GM23248 (cell line): ENCODE results near the gene CAMKMT. TPM values are rescaled to one million over a fixed set of nuclear protein-coding genes. Genes with fewer than 3 reads are reported as not detected.

Experiments used
- DNase-seq: peaks from one replicate; pipeline ENCODE4 v3.0.0-alpha.2; 2015
- H2AFZ ChIP-seq: fragments of 200-600 bp; sonication (generic); 2 replicates; pipeline ENCODE4 v1.6.1; 2016; ENCODE audit warnings: antibody characterized with exemption
- H3F3A ChIP-seq: fragments of 200-600 bp; sonication (generic); 2 replicates; pipeline ENCODE4 v1.6.1; 2016; ENCODE audit warnings: mild to moderate bottlenecking, antibody characterized with exemption, mixed run types; ENCODE audit not compliant: insufficient read depth
- H3K27ac ChIP-seq: fragments of 200-600 bp; sonication (generic); 2 replicates; pipeline ENCODE4 v1.5.1; 2016; ENCODE audit warnings: mild to moderate bottlenecking
- H3K27me3 ChIP-seq: fragments of 200-600 bp; sonication (generic); replicated peaks from 2 replicates; pipeline ENCODE4 v1.6.1; 2016; ENCODE audit warnings: mild to moderate bottlenecking; ENCODE audit not compliant: insufficient read depth
- H3K36me3 ChIP-seq: fragments of 200-600 bp; sonication (generic); 2 replicates; pipeline ENCODE4 v1.6.1; 2016; ENCODE audit warnings: low read depth, mild to moderate bottlenecking
- H3K4me1 ChIP-seq: fragments of 200-600 bp; sonication (generic); 2 replicates; pipeline ENCODE4 v1.6.1; 2016; ENCODE audit warnings: mild to moderate bottlenecking; ENCODE audit not compliant: insufficient read depth
- H3K4me2 ChIP-seq: fragments of 200-600 bp; sonication (generic); one replicate; pipeline ENCODE4 v1.6.1; 2016; ENCODE audit warnings: mild to moderate bottlenecking; ENCODE audit not compliant: unreplicated experiment
- H3K4me3 ChIP-seq: fragments of 200-600 bp; sonication (generic); 2 replicates; pipeline ENCODE4 v1.5.1; 2016; ENCODE audit warnings: mild to moderate bottlenecking
- H3K79me2 ChIP-seq: fragments of 200-600 bp; sonication (generic); 2 replicates; pipeline ENCODE4 v1.6.1; 2016; ENCODE audit warnings: mild to moderate bottlenecking; ENCODE audit not compliant: insufficient read depth
- H3K9ac ChIP-seq: fragments of 200-600 bp; sonication (generic); 2 replicates; pipeline ENCODE4 v1.6.1; 2016; ENCODE audit warnings: mild to moderate bottlenecking
- H3K9me2 ChIP-seq: fragments of 200-600 bp; sonication (generic); 2 replicates; pipeline ENCODE4 v1.6.1; 2016; ENCODE audit warnings: mixed run types, mild to moderate bottlenecking, moderate library complexity; ENCODE audit not compliant: insufficient read depth
- H3K9me3 ChIP-seq: fragments of 200-600 bp; sonication (generic); one replicate; pipeline ENCODE4 v1.6.1; 2017; ENCODE audit warnings: low read depth
- H4K20me1 ChIP-seq: fragments of 200-600 bp; sonication (generic); 2 replicates; pipeline ENCODE4 v1.6.0; 2016; ENCODE audit not compliant: insufficient read depth
- EZH2 ChIP-seq: fragments of 200-600 bp; sonication (generic); IDR thresholded peaks from 2 replicates; pipeline ENCODE4 v1.6.1; 2018; ENCODE audit warnings: antibody characterized with exemption, mild to moderate bottlenecking; ENCODE audit not compliant: insufficient read depth, poor library complexity, severe bottlenecking
- EZH2phosphoT487 ChIP-seq: fragments of 200-600 bp; sonication (generic); IDR thresholded peaks from 2 replicates; pipeline ENCODE4 v1.6.1; 2018; ENCODE audit warnings: antibody characterized with exemption, moderate library complexity, mild to moderate bottlenecking, low read depth; ENCODE audit not compliant: insufficient read depth
- WGBS, 2 experiments: methylation state at CpG; one replicate each; pipeline ENCODE4 v1.1.6; 2015 to 2017; ENCODE audit warnings: low lambda C conversion rate in 2 of 2, low coverage in 1 of 2; ENCODE audit errors: missing lambda C conversion rate in 2 of 2; 5-methylcytosine and 5-hydroxymethylcytosine counted together
- in situ Hi-C: fragments of 300-500 bp; cut with MboI; formaldehyde crosslinking; loops from 2 replicates; pipeline ENCODE4 v1.15.0; 2020
- polyA plus RNA-seq: library from polyadenylated mRNA; unstranded; fragments of >200 nt; fragmentation: Nextera tagmentation; extraction: Ambion mirVana; gene quantifications from 2 replicates; pipeline ENCODE4 v1.2.1, GENCODE V29; 2016
- total RNA-seq: library from RNA; depleted of rRNA; stranded (reverse); fragments of >200 nt; shearing (Covaris generic); gene quantifications from 2 replicates; pipeline ENCODE4 v1.2.3, GENCODE V29; 2014

Gene CAMKMT
- total and polyA plus RNA-seq, 2 experiments from 2014 or later, result 3.1 to 6.9 TPM

DNA sequence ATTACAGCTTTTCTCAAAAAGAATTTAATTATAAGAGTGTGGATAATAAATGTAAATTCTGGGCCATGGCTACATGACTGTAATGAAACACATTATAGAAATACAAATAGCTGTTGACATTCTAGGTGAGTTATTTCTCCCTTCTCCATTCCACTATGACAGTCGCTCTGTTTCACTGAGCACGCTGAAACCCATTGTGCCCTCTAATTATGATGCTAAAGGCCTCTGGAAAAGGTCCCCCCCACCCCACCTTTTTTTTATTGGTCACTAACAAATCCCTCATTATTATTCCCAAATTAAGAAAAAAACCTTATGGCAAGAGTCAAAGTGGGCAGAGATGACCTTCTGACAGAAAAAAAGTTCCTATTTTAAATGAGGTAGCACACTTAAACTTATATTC, 294.7 kb downstream of the CAMKMT start:
- no peak overlapping the region for H3K9ac ChIP-seq
- H2AFZ ChIP-seq, result no peak overlapping the region
- H3K4me3 ChIP-seq, result no peak overlapping the region
- no peaks in the 10 kb centered on the region for H3K36me3 ChIP-seq
- H4K20me1 ChIP-seq, result no peaks in the 10 kb centered on the region
- TF ChIP-seq EZH2phosphoT487, result no peak
- no peak for TF ChIP-seq EZH2
- H3K27me3 ChIP-seq, result no peaks in the 10 kb centered on the region
- no peaks in the 10 kb centered on the region for H3K79me2 ChIP-seq
- in situ Hi-C loops, result no loop called here
- no peak overlapping the region for H3K4me2 ChIP-seq
- no peak overlapping the region for H3K27ac ChIP-seq
- DNase-seq, result no peak
- no peaks in the 10 kb centered on the region for H3K9me2 ChIP-seq
- H3F3A ChIP-seq, result no peaks in the 10 kb centered on the region
- 81 to 91% methylated on average over 2 of the region's 2 CpGs for WGBS, 2 experiments
- no peaks in the 10 kb centered on the region for H3K4me1 ChIP-seq
- H3K9me3 ChIP-seq, result no peaks in the 10 kb centered on the region

DNA sequence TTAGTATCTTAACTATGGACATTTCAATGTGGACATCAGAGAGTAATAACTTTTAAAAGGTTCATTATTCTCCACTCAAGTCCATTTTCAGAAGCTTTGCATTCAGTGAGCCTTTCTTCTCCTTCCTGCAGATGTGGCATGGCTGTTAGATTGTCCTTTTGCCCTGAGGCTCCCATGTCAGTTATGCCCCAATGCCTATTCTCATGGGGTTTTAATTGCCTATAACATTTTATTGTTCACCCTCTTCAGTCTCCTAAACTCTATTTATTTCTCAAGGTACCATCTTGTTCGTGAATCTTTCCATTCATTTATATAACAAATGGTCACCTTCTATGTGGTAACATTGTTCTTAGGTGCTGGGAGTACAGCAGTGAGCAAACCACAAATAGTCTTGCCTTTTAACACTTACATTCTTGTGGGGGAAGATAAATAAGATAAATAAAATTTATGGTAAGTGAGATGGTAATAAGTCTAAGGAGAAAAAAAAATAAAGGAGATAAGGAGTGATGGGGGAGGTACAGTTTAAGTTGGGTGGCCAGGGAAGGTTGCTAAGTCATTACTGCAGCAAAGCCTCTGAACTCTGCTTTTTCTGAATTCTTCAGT, 301.8 kb downstream of the CAMKMT start:
- TF ChIP-seq EZH2phosphoT487, result no peak
- no peak for TF ChIP-seq EZH2
- WGBS, 2 experiments, result 65 to 67% methylated on average over 1 of the region's 1 CpG
- no peak overlapping the region for H3K9ac ChIP-seq
- H3K27ac ChIP-seq, result no peak overlapping the region
- H3K4me3 ChIP-seq, result no peak overlapping the region
- no peaks in the 10 kb centered on the region for H3K36me3 ChIP-seq
- no peak for DNase-seq
- no peaks in the 10 kb centered on the region for H3K27me3 ChIP-seq
- in situ Hi-C loops, result no loop called here
- H3K9me3 ChIP-seq, result no peaks in the 10 kb centered on the region
- no peaks in the 10 kb centered on the region for H3K79me2 ChIP-seq
- H2AFZ ChIP-seq, result no peak overlapping the region
- no peaks in the 10 kb centered on the region for H3K4me1 ChIP-seq
- H3K9me2 ChIP-seq, result no peaks in the 10 kb centered on the region
- no peaks in the 10 kb centered on the region for H3F3A ChIP-seq
- no peaks in the 10 kb centered on the region for H4K20me1 ChIP-seq
- no peak overlapping the region for H3K4me2 ChIP-seq

DNA sequence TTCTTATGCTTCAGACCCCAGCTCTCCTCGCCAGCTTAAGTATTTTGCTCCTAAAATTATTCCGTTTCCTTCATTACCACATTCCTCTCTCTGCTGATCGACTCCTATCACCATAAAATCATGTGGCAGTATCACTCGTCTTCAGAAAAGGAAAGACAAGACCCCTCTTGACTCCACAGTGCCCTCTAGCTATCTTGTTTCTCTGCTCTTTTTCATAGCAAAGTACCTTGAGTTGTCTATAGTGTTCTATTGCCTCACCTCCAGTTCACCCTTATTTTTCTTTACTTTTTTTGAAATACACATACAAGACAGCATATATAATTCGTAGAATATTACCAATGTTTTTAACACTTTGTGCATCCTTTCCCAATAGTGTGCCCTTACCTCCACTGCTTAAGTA, 306.6 kb downstream of the CAMKMT start:
- Histone ChIP-seq H3K9ac (no peak overlapping the region), H3K4me1 (no peaks in the 10 kb centered on the region), H3K27ac (no peak overlapping the region), H3K36me3 (no peaks in the 10 kb centered on the region), H3K9me3 (no peaks in the 10 kb centered on the region), H3K9me2 (no peaks in the 10 kb centered on the region), H3K27me3 (no peaks in the 10 kb centered on the region), H4K20me1 (no peaks in the 10 kb centered on the region), H3F3A (no peaks in the 10 kb centered on the region), H3K79me2 (no peaks in the 10 kb centered on the region), H3K4me2 (no peak overlapping the region), H3K4me3 (no peak overlapping the region), H2AFZ (no peak overlapping the region)
- in situ Hi-C loops, result no loop called here
- 69 to 70% methylated on average over 5 of the region's 5 CpGs for WGBS, 2 experiments
- no peak for DNase-seq
- no peak for TF ChIP-seq EZH2
- no peak for TF ChIP-seq EZH2phosphoT487

DNA sequence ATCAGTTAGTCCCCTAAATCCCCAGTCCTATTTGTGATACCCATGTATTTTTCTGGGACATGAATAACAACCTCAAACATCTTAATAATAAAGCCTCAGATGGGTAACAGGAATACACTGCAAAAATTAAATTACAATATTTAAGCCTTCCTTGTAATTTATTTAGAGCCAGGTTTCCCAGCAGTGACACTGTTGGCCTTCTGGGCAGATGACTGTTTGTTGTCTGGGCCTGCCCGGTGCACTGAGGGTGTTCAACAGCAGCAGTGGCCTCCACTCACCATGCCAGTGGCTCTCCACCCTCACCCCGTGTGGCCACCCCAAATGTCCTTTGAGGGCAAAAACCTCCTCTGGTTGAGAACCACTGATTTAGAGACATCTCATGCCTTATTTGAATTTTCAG, 309.5 kb downstream of the CAMKMT start:
- Histone ChIP-seq H3K79me2 (no peaks in the 10 kb centered on the region), H3K9me2 (no peaks in the 10 kb centered on the region), H3K9ac (no peak overlapping the region), H3K4me3 (no peak overlapping the region), H3K9me3 (no peaks in the 10 kb centered on the region), H4K20me1 (no peaks in the 10 kb centered on the region; the same call in 1 of the 2 replicates), H3K27me3 (no peaks in the 10 kb centered on the region), H2AFZ (no peak overlapping the region), H3F3A (no peaks in the 10 kb centered on the region), H3K4me1 (no peaks in the 10 kb centered on the region), H3K36me3 (no peaks in the 10 kb centered on the region), H3K27ac (no peak overlapping the region), H3K4me2 (no peak overlapping the region)
- WGBS, 2 experiments, result 87 to 91% methylated on average over 2 of the region's 2 CpGs
- no peak for TF ChIP-seq EZH2phosphoT487
- no peak for TF ChIP-seq EZH2
- in situ Hi-C loops, result no loop called here
- no peak for DNase-seq

DNA sequence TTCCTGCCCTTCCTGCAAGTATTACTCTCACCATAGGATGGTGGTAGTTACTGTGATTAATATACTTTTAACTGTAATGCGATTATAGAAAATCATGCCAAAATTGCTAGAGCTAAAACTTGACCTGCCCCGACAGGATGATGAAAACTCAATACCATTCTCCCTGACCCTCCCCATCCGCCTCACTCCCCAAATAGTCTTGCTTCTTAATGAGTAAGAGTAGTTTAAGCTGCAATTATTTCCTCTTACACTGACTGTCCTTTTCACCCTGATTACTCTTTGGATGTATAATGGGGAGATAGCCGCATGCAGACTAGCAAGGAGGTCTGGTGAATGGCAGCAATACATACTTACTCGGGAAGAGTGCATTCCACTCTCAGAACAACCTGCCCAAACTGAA, 310.2 kb downstream of the CAMKMT start:
- Histone ChIP-seq H3F3A (no peaks in the 10 kb centered on the region), H3K27me3 (no peaks in the 10 kb centered on the region), H3K9me3 (no peaks in the 10 kb centered on the region), H3K4me3 (no peak overlapping the region), H4K20me1 (no peaks in the 10 kb centered on the region; the same call in 1 of the 2 replicates), H3K9ac (no peak overlapping the region), H3K79me2 (no peaks in the 10 kb centered on the region), H3K9me2 (no peaks in the 10 kb centered on the region), H3K36me3 (no peaks in the 10 kb centered on the region), H3K27ac (no peak overlapping the region), H3K4me1 (no peaks in the 10 kb centered on the region), H3K4me2 (no peak overlapping the region), H2AFZ (no peak overlapping the region)
- DNase-seq, result no peak
- WGBS, 2 experiments, result 93 to 95% methylated on average over 5 of the region's 5 CpGs
- no peak for TF ChIP-seq EZH2
- no peak for TF ChIP-seq EZH2phosphoT487
- in situ Hi-C loops, result no loop called here
